LNCAP (cell line): ENCODE results near the gene DOK1.
A peak's percentile ranks its signal among the peaks of the same experiment; 100 is the strongest.

ENCODE experiments used
- TF ChIP-seq, protein P1 (sequence below): fragments of 450-650 bp; IDR thresholded peaks from 2 replicates; pipeline ENCODE4 v1.5.1; 2017; ENCODE audit warnings: mild to moderate bottlenecking

Gene DOK1

DNA sequence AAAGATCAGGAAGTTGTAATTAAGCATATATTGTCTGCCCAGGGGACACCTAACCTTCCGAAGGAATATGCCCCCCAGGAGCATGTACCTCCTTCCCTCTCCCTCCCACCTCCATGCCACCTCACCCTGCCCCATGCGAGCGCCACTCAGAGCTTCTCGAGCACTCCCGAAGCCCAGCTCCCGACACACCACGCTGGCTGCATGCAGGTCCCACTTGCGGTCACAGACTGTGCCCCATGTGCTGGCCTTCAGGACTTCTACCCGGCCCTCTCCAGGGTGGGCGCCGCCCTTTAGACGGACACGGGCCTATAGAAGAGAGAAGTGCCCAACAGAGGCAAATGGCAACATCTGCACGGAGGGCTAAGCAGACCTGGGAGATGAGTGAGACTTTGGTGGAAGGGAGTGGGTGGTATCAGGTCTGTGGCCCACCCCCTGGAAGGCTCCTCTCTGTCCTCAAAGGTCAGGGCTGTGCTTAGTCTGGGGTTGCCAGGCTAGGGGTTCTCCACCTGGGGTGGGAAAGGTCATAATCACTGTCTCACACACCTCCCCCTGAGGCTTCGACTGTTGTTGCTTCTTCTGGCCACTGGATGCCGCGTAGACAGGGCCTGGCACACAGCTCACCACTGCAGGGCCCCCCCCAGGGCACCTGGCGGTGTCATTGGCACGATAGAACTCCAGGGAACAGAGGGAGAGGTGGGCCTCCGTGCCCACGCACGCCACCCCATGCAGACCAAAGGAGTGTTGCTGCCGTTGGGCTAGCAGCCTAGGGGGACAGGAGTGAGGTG lies 18.2 kb upstream of the DOK1 start:
- TF ChIP-seq, protein P1, sequence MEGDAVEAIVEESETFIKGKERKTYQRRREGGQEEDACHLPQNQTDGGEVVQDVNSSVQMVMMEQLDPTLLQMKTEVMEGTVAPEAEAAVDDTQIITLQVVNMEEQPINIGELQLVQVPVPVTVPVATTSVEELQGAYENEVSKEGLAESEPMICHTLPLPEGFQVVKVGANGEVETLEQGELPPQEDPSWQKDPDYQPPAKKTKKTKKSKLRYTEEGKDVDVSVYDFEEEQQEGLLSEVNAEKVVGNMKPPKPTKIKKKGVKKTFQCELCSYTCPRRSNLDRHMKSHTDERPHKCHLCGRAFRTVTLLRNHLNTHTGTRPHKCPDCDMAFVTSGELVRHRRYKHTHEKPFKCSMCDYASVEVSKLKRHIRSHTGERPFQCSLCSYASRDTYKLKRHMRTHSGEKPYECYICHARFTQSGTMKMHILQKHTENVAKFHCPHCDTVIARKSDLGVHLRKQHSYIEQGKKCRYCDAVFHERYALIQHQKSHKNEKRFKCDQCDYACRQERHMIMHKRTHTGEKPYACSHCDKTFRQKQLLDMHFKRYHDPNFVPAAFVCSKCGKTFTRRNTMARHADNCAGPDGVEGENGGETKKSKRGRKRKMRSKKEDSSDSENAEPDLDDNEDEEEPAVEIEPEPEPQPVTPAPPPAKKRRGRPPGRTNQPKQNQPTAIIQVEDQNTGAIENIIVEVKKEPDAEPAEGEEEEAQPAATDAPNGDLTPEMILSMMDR: no peak

DNA sequence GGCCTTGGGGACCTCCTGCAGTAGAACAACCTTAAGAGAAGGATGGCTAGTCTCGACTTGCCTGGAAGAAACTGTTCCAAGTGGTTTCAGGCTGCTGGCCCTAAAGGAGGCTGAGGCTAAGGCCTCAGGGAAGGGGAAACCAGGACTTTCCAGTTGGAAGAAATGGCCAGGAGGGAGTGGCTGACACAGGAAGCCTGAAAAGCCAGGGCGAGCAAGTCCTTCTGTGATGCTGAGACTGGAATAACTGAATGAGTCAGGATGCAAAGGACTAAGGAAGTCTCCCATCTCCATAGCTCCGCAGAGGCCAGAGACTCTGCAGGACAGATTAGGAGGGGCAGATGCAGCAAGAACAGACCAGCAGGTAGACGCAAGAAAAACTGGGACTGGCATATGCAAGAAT lies 17.4 kb upstream of the DOK1 start:
- TF ChIP-seq, protein P1: no peak

DNA sequence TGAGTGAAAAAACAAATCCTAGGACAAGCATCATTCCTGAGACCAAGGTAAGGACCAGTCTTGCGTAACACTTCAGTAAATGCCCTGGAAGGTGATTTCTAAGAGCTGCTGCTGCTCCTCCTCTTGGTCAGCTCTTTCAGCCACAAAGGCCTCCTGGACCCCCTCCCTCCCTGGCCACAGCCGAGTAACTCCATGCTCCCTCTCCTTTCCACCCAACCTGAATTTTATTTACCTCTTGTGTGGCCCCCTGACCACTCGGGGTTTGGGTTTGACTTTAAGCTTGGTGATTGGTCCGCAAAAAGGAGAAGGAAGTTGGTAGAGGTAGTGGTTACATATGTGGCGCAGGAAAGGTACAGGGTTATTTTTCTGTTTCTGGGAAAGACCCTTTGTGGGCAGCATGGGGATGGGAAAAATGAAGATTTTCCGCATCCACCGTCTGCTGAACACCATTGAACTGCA lies 15.6 kb upstream of the DOK1 start:
- TF ChIP-seq, protein P1: no peak

DNA sequence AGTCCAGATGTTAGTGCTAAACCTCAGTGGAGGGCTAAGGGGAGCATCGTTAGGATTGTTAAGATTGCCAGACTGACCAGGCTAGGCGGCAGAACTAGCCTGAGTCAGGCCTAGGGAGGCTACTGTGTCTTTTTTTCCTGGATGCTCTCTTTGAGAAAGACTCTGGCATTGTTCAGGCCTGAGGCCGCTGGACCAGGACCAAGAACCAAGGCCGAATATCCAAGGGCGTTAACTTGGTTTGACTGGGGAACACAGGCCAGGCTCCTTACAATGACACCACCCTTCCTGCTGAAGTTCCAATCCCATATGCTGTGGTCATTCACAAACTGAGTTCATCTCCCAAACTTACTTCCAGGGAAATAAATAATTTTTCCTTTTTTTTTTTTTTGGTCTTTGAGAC lies 14.2 kb upstream of the DOK1 start:
- TF ChIP-seq, protein P1: no peak

GRCh38 chr2:74542978-74543377 lies 11.5 kb upstream of the DOK1 start:
- TF ChIP-seq, protein P1: no peak

- TF ChIP-seq, protein P1: peak; percentile 18; the same call in 1 of the 2 replicates
Observed at GRCh38 chr2:74544634-74545033, 9.9 kb upstream of the DOK1 start.

- TF ChIP-seq, protein P1: no peak
Observed at GRCh38 chr2:74546004-74546403, 8.5 kb upstream of the DOK1 start.
